HEK293 (cell line): ENCODE data around the gene EXOSC2.

Experiments used
- CTCF ChIA-PET: fragments of 350-600 bp; formaldehyde crosslinking; extraction: SDS; loops from one replicate; lab custom pipeline; 2021; ENCODE audit warnings: antibody characterized with exemption; lab: Yijun Ruan, JAX
- POLR2A ChIA-PET: fragments of 300-600 bp; formaldehyde crosslinking; extraction: SDS; loops from one replicate; lab custom pipeline; 2020; ENCODE audit warnings: antibody characterized with exemption, inconsistent platforms; lab: Yijun Ruan, JAX
- H3K27ac ChIP-seq: fragments of 200-500 bp; sonication (Bioruptor generic); 2 replicates; pipeline ENCODE4 v1.5.1; 2014; ENCODE audit warnings: low read depth, low read length, control low read depth, inconsistent platforms; ENCODE audit errors: extremely low read depth
- H3K36me3 ChIP-seq, 2 experiments: fragments of 200-500 bp in 1 of 2; sonication (Bioruptor generic) in 1 of 2; 1 replicate in 1 of 2; 2 replicates in 1 of 2; pipeline ENCODE4 v1.5.1; 2014 to 2017; ENCODE audit warnings: inconsistent platforms in 2 of 2, low read length in 2 of 2; ENCODE audit not compliant: control insufficient read depth in 2 of 2, insufficient read depth in 1 of 2
- H3K4me1 ChIP-seq: fragments of 200-500 bp; sonication (Bioruptor generic); 2 replicates; pipeline ENCODE4 v1.5.1; 2014; ENCODE audit warnings: mild to moderate bottlenecking, low read length, inconsistent platforms; ENCODE audit not compliant: control insufficient read depth, insufficient read depth
- H3K4me3 ChIP-seq: 2 replicates; pipeline ENCODE4 v1.5.1; 2011; ENCODE audit warnings: low read depth, mild to moderate bottlenecking, control low read depth, low read length, moderate library complexity
- H3K9me3 ChIP-seq: fragments of 200-500 bp; sonication (Bioruptor generic); 2 replicates; pipeline ENCODE4 v1.5.1; 2014; ENCODE audit warnings: low read depth, low read length, inconsistent platforms; ENCODE audit not compliant: control insufficient read depth, insufficient read depth
- IKZF3 ChIP-seq: fragments of 450-650 bp; IDR thresholded peaks from 2 replicates; pipeline ENCODE4 v1.5.0; 2018; ENCODE audit warnings: missing biosample characterization, mild to moderate bottlenecking, missing genetic modification characterization, moderate library complexity
- OSR2 ChIP-seq: fragments of 450-650 bp; formaldehyde crosslinking; IDR thresholded peaks from 2 replicates; pipeline ENCODE4 v1.5.1; 2016; ENCODE audit warnings: missing biosample characterization, missing genetic modification characterization
- PRDM1 ChIP-seq: fragments of 450-650 bp; formaldehyde crosslinking; IDR thresholded peaks from 2 replicates; pipeline ENCODE4; 2016; ENCODE audit warnings: missing biosample characterization, missing genetic modification characterization
- SP3 ChIP-seq: fragments of 450-650 bp; formaldehyde crosslinking; IDR thresholded peaks from 2 replicates; pipeline ENCODE4 v1.5.1; 2016; ENCODE audit warnings: missing biosample characterization, missing genetic modification characterization
- TRIM28 ChIP-seq: IDR thresholded peaks from 2 replicates; pipeline ENCODE4 v1.6.1; 2011; ENCODE audit warnings: low read length, control low read depth, borderline replicate concordance
- ZBTB6 ChIP-seq: fragments of 450-650 bp; formaldehyde crosslinking; IDR thresholded peaks from 2 replicates; pipeline ENCODE4 v1.5.1; 2017; ENCODE audit warnings: missing biosample characterization, missing genetic modification characterization
- ZNF121 ChIP-seq: fragments of 450-650 bp; formaldehyde crosslinking; IDR thresholded peaks from 2 replicates; pipeline ENCODE4 v1.5.1; 2016; ENCODE audit warnings: missing biosample characterization, missing genetic modification characterization
- ZNF132 ChIP-seq: fragments of 450-650 bp; formaldehyde crosslinking; IDR thresholded peaks from 2 replicates; pipeline ENCODE4 v1.5.1; 2017; ENCODE audit warnings: missing biosample characterization, missing genetic modification characterization, borderline replicate concordance
- ZNF18 ChIP-seq: fragments of 450-650 bp; formaldehyde crosslinking; IDR thresholded peaks from 2 replicates; pipeline ENCODE4 v1.5.1; 2016; ENCODE audit warnings: missing biosample characterization, missing genetic modification characterization
- ZNF2 ChIP-seq: fragments of 450-650 bp; formaldehyde crosslinking; IDR thresholded peaks from 2 replicates; pipeline ENCODE4 v1.5.1; 2016; ENCODE audit warnings: missing biosample characterization, missing genetic modification characterization
- ZNF433 ChIP-seq: fragments of 450-650 bp; formaldehyde crosslinking; IDR thresholded peaks from 2 replicates; pipeline ENCODE4 v1.5.1; 2016; ENCODE audit warnings: missing biosample characterization, missing genetic modification characterization, low read depth
- ZNF560 ChIP-seq: fragments of 450-650 bp; formaldehyde crosslinking; IDR thresholded peaks from 2 replicates; pipeline ENCODE4 v1.5.1; 2017; ENCODE audit warnings: missing biosample characterization, missing genetic modification characterization, borderline replicate concordance
- ZNF623 ChIP-seq: fragments of 450-650 bp; formaldehyde crosslinking; IDR thresholded peaks from 2 replicates; pipeline ENCODE4 v1.5.1; 2016; ENCODE audit warnings: missing biosample characterization, missing genetic modification characterization
- ZNF654 ChIP-seq: fragments of 450-650 bp; formaldehyde crosslinking; IDR thresholded peaks from 2 replicates; pipeline ENCODE4 v1.5.1; 2016; ENCODE audit warnings: low read depth, missing biosample characterization, missing genetic modification characterization
- ZNF660 ChIP-seq: fragments of 450-650 bp; IDR thresholded peaks from 2 replicates; pipeline ENCODE4 v1.5.1; 2018; ENCODE audit warnings: missing biosample characterization, mild to moderate bottlenecking, missing genetic modification characterization
- ZNF707 ChIP-seq: fragments of 450-650 bp; formaldehyde crosslinking; IDR thresholded peaks from 2 replicates; pipeline ENCODE4 v1.5.1; 2016; ENCODE audit warnings: missing biosample characterization, missing genetic modification characterization
- ZNF76 ChIP-seq: fragments of 450-650 bp; formaldehyde crosslinking; IDR thresholded peaks from 2 replicates; pipeline ENCODE4; 2016; ENCODE audit warnings: low read depth, missing biosample characterization, missing genetic modification characterization, borderline replicate concordance
- ZSCAN23 ChIP-seq: fragments of 450-650 bp; formaldehyde crosslinking; IDR thresholded peaks from 2 replicates; pipeline ENCODE4 v1.5.1; 2016; ENCODE audit warnings: missing biosample characterization, missing genetic modification characterization
- TF ChIP-seq, protein P1 (sequence below): sonication (generic); formaldehyde crosslinking; IDR thresholded peaks from 2 replicates; pipeline ENCODE4 v1.8.1; 2022; ENCODE audit warnings: mild to moderate bottlenecking, moderate library complexity, missing genetic modification reagents
- TF ChIP-seq, protein P2 (sequence below): fragments of 450-650 bp; formaldehyde crosslinking; IDR thresholded peaks from 2 replicates; pipeline ENCODE4 v1.5.1; 2016; ENCODE audit warnings: missing biosample characterization, missing genetic modification characterization
- TF ChIP-seq, protein P3 (sequence below): fragments of 450-650 bp; formaldehyde crosslinking; IDR thresholded peaks from 2 replicates; pipeline ENCODE4 v1.5.1; 2016; ENCODE audit warnings: missing biosample characterization, missing genetic modification characterization
- TF ChIP-seq, protein P4 (sequence below): fragments of 450-650 bp; formaldehyde crosslinking; IDR thresholded peaks from 2 replicates; pipeline ENCODE4 v1.5.1; 2016; ENCODE audit warnings: missing biosample characterization, missing genetic modification characterization, low read depth

EXOSC2 gene

GRCh38 chr9:130698514-130698913 lies 4.9 kb downstream of the EXOSC2 start:
- ChIA-PET CTCF (interaction anchor here (1.2 to 13.6 kb wide), 5 partner anchors 12 to 348 kb away, joined by 3 to 400 read pairs (median 46); no protein-coding TSS in a partner anchor), POLR2A (interaction anchor here (1.5 kb wide), 1 partner anchor 9 kb away, joined by 3 read pairs; no protein-coding TSS in a partner anchor)
- no peaks in the 10 kb centered on the region for H3K4me1 ChIP-seq
- peaks cover 66 to 81% of the 10 kb centered on the region in 2 experiments for H3K36me3 ChIP-seq
- no peaks in the 10 kb centered on the region for H3K9me3 ChIP-seq
- no peak overlapping the region; the same call in 1 of the 2 replicates for H3K27ac ChIP-seq
- TF ChIP-seq ZNF623 (tag by site-specific recombination) (no peak), ZNF76 (tag by site-specific recombination) (no peak), SP3 (no peak), ZNF121 (tag by site-specific recombination) (no peak), ZNF132 (tag by site-specific recombination) (no peak), ZNF433 (no peak), ZNF707 (tag by site-specific recombination) (no peak), OSR2 (tag by site-specific recombination) (no peak)
- TF ChIP-seq, protein P1, sequence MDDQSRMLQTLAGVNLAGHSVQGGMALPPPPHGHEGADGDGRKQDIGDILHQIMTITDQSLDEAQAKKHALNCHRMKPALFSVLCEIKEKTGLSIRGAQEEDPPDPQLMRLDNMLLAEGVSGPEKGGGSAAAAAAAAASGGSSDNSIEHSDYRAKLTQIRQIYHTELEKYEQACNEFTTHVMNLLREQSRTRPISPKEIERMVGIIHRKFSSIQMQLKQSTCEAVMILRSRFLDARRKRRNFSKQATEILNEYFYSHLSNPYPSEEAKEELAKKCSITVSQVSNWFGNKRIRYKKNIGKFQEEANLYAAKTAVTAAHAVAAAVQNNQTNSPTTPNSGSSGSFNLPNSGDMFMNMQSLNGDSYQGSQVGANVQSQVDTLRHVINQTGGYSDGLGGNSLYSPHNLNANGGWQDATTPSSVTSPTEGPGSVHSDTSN, result no peak
- TF ChIP-seq, protein P2, sequence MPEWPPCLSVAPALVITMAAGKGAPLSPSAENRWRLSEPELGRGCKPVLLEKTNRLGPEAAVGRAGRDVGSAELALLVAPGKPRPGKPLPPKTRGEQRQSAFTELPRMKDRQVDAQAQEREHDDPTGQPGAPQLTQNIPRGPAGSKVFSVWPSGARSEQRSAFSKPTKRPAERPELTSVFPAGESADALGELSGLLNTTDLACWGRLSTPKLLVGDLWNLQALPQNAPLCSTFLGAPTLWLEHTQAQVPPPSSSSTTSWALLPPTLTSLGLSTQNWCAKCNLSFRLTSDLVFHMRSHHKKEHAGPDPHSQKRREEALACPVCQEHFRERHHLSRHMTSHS (tag by site-specific recombination), result no peak
- no peak overlapping the region for H3K4me3 ChIP-seq

GRCh38 chr9:130699047-130699446 lies 5.5 kb downstream of the EXOSC2 start:
- TF ChIP-seq ZNF18 (tag by site-specific recombination) (no peak), PRDM1 (tag by site-specific recombination) (peak; percentile 77), IKZF3 (tag by site-specific recombination) (no peak), ZBTB6 (tag by site-specific recombination) (0 out of 2 replicates have a peak, but pooled peaks have one; percentile 12)
- H3K9me3 ChIP-seq, result no peaks in the 10 kb centered on the region
- no peak overlapping the region for H3K4me3 ChIP-seq
- POLR2A ChIA-PET, result interaction anchor here (1.5 kb wide), 1 partner anchor 9 kb away, joined by 3 read pairs; no protein-coding TSS in a partner anchor
- H3K4me1 ChIP-seq, result no peaks in the 10 kb centered on the region
- CTCF ChIA-PET, result interaction anchor here (0.5 to 13.6 kb wide), 9 partner anchors 8 to 347 kb away, joined by 3 to 400 read pairs (median 4); no protein-coding TSS in a partner anchor
- no peak overlapping the region for H3K27ac ChIP-seq
- peaks cover 68 to 86% of the 10 kb centered on the region in 2 experiments for H3K36me3 ChIP-seq

DNA sequence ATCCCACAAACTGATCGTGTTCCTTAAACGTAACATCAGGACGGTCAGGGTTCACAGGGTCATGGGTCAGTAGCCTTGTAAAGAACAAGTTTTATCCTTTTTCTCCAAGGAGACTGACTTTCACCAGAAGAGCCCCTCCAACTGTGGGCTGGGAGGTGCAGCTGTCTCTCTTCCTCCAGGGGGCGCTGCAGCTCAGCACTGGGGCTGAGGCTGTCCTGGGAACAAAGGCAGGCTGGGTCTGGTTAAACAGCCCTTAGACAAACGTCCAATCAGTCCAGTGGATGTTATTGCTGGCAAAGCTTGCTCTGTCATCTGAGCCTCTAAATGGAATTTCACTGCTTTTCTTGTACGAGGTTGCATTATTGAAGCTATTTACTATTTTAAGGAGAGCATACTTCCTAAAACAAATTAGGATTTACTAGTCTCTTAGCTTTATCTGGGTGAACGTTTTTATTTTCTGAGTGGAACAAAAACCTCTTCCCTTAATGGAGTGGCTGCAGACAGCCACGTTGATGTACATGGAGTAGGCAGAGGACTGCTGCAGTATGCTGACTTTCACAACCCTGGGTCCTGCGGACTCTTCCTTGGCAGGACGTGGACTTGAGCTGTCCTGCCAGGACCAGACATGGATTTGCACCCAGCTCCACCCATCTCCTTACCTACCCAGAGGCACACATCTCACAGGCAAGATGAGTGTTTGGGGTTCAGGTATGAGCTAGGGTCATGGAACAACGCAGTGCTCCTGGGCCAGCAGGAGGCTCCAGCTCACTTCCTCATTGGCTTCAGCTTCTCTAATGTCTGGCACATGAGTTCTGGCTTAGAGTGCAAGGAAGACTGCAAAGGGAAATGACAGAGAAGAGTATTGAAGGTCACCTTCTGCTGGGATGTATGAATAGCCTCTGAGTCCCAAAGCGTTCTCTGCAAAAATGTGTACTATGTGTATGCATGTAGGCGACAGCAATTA lies 7.8 kb downstream of the EXOSC2 start:
- Histone ChIP-seq H3K27ac (no peak overlapping the region), H3K36me3 (peaks cover 73 to 87% of the 10 kb centered on the region in 2 experiments), H3K4me3 (no peak overlapping the region), H3K9me3 (no peaks in the 10 kb centered on the region), H3K4me1 (no peaks in the 10 kb centered on the region)
- POLR2A ChIA-PET, result interaction anchor here (0.6 to 1.5 kb wide), 8 partner anchors 8 to 345 kb away, joined by 3 to 7 read pairs (median 3); partner anchors contain the start of gene EXOSC2
- CTCF ChIA-PET, result interaction anchor here (0.5 to 13.6 kb wide), 75 partner anchors 8 to 706 kb away, joined by 3 to 400 read pairs (median 4); partner anchors contain the start of gene EXOSC2
- TF ChIP-seq TRIM28, result peak; percentile 51; the same call in 1 of the 2 replicates
- peak; percentile 92 for TF ChIP-seq ZNF2 (tag by site-specific recombination)
- TF ChIP-seq, protein P3, sequence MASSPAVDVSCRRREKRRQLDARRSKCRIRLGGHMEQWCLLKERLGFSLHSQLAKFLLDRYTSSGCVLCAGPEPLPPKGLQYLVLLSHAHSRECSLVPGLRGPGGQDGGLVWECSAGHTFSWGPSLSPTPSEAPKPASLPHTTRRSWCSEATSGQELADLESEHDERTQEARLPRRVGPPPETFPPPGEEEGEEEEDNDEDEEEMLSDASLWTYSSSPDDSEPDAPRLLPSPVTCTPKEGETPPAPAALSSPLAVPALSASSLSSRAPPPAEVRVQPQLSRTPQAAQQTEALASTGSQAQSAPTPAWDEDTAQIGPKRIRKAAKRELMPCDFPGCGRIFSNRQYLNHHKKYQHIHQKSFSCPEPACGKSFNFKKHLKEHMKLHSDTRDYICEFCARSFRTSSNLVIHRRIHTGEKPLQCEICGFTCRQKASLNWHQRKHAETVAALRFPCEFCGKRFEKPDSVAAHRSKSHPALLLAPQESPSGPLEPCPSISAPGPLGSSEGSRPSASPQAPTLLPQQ (tag by site-specific recombination), result no peak
- TF ChIP-seq ZNF560 (tag by site-specific recombination), result no peak
- no peak for TF ChIP-seq ZSCAN23 (tag by site-specific recombination)
- peak; percentile 57 for TF ChIP-seq ZNF654 (tag by site-specific recombination)
- TF ChIP-seq, protein P4, sequence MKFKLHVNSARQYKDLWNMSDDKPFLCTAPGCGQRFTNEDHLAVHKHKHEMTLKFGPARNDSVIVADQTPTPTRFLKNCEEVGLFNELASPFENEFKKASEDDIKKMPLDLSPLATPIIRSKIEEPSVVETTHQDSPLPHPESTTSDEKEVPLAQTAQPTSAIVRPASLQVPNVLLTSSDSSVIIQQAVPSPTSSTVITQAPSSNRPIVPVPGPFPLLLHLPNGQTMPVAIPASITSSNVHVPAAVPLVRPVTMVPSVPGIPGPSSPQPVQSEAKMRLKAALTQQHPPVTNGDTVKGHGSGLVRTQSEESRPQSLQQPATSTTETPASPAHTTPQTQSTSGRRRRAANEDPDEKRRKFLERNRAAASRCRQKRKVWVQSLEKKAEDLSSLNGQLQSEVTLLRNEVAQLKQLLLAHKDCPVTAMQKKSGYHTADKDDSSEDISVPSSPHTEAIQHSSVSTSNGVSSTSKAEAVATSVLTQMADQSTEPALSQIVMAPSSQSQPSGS, result no peak
- TF ChIP-seq ZNF660 (tag by site-specific recombination), result peak; percentile 47; the same call in 1 of the 2 replicates
